ENCODE results near the gene CA14.
"Not testable (repeated sequence)": the region's sequence is repeated elsewhere in the genome, so short reads cannot be mapped to it uniquely, and the experiment has no call there.

The CA14 gene

GRCh38 chr1:150236614-150237100 is 20.9 kb upstream of the CA14 start:
- DNase-seq (ENCODE audit: low spot score) = no peak

- not testable (repeated sequence) for DNase-seq (ENCODE audit: low spot score)
Measured at GRCh38 chr1:150237176-150237575, 20.4 kb upstream of the CA14 start.

- DNase-seq (ENCODE audit: low spot score) = no peak
Measured at GRCh38 chr1:150237746-150238145, 19.8 kb upstream of the CA14 start.

- no peak for DNase-seq (ENCODE audit: low spot score)
Measured at GRCh38 chr1:150243003-150243402, 14.6 kb upstream of the CA14 start.

GRCh38 chr1:150249936-150250335 is 7.6 kb upstream of the CA14 start:
- DNase-seq (ENCODE audit: low spot score) = no peak

- DNase-seq (ENCODE audit: low spot score) = no peak
Measured at GRCh38 chr1:150256198-150256553, 1.4 kb upstream of the CA14 start.

GRCh38 chr1:150256554-150257341 is 826 bp upstream of the CA14 start:
- peak; percentile 87 for DNase-seq (ENCODE audit: low spot score)

GRCh38 chr1:150259217-150259616 is 1.6 kb downstream of the CA14 start:
- DNase-seq (ENCODE audit: low spot score) = peak; percentile 49

- DNase-seq (ENCODE audit: low spot score) = no peak
Measured at GRCh38 chr1:150259758-150260669, 2.4 kb downstream of the CA14 start.

GRCh38 chr1:150261367-150261766 is 3.8 kb downstream of the CA14 start:
- DNase-seq (ENCODE audit: low spot score) = no peak

GRCh38 chr1:150262388-150263320 is 5.1 kb downstream of the CA14 start:
- no peak for DNase-seq (ENCODE audit: low spot score)

GRCh38 chr1:150263549-150263948 is 6.0 kb downstream of the CA14 start:
- no peak for DNase-seq (ENCODE audit: low spot score)

- DNase-seq (ENCODE audit: low spot score) = no peak
Measured at GRCh38 chr1:150267896-150268295, 10.3 kb downstream of the CA14 start.

- DNase-seq (ENCODE audit: low spot score) = no peak
Measured at GRCh38 chr1:150268340-150268704, 10.7 kb downstream of the CA14 start.

GRCh38 chr1:150268705-150269403 is 11.3 kb downstream of the CA14 start, which contains the start of gene APH1A:
APH1A (minus strand) TSS chr1:150269016; CDS start chr1:150268810, 206 bp downstream.
- DNase-seq (ENCODE audit: low spot score) = peak; percentile 98

- no peak for DNase-seq (ENCODE audit: low spot score)
Measured at GRCh38 chr1:150269451-150269850, 11.9 kb downstream of the CA14 start.

- no peak for DNase-seq (ENCODE audit: low spot score)
Measured at GRCh38 chr1:150271291-150271959, 13.9 kb downstream of the CA14 start.

- no peak for DNase-seq (ENCODE audit: low spot score)
Measured at GRCh38 chr1:150273311-150273710, 15.7 kb downstream of the CA14 start.

- DNase-seq (ENCODE audit: low spot score) = no peak
Measured at GRCh38 chr1:150280138-150280707, 22.6 kb downstream of the CA14 start.

GRCh38 chr1:150281221-150281757 is 23.7 kb downstream of the CA14 start:
- peak; percentile 80 for DNase-seq (ENCODE audit: low spot score)
